GM12872 (cell line): ENCODE measurements around the gene B4GALNT4.

Experiments used
- CTCF ChIP-seq: IDR thresholded peaks from 3 replicates; pipeline ENCODE4 v1.5.1; 2011; ENCODE audit warnings: low read depth, mild to moderate bottlenecking, low read length, moderate library complexity; ENCODE audit not compliant: insufficient read depth

Gene B4GALNT4

GRCh38 chr11:429391-429790 lies 60.1 kb downstream of the B4GALNT4 start:
- no peak for TF ChIP-seq CTCF

GRCh38 chr11:429931-430456 lies 60.7 kb downstream of the B4GALNT4 start:
- TF ChIP-seq CTCF: no peak
